NOMO-1 treated with DMSO at 0.1 percent for 48 hours (cell line): Measurements from ENCODE around the gene ORM2.
"Not testable (repeated sequence)": the region's sequence is repeated elsewhere in the genome, so short reads cannot be mapped to it uniquely, and the experiment has no call there.

Source experiments
- DNase-seq: peaks from one replicate; lab custom pipeline; 2025; ENCODE audit not compliant: unreplicated experiment; lab: John Stamatoyannopoulos, UW

Gene ORM2

GRCh38 chr9:114313186-114313585 lies 16.5 kb upstream of the ORM2 start:
- DNase-seq: no peak

- DNase-seq: no peak
Measured at GRCh38 chr9:114314256-114314867, 15.3 kb upstream of the ORM2 start.

GRCh38 chr9:114314881-114315722 lies 14.6 kb upstream of the ORM2 start:
- no peak for DNase-seq

GRCh38 chr9:114315723-114316363 lies 13.8 kb upstream of the ORM2 start:
- DNase-seq: no peak

- DNase-seq: no peak
Measured at GRCh38 chr9:114316605-114317230, 13.0 kb upstream of the ORM2 start.

GRCh38 chr9:114317665-114318357 lies 11.9 kb upstream of the ORM2 start:
- peak; percentile 68 for DNase-seq

GRCh38 chr9:114318416-114318815 lies 11.3 kb upstream of the ORM2 start:
- DNase-seq: no peak

- DNase-seq: no peak
Measured at GRCh38 chr9:114319147-114319546, 10.5 kb upstream of the ORM2 start.

- not testable (repeated sequence) for DNase-seq
Measured at GRCh38 chr9:114320710-114321109, 9.0 kb upstream of the ORM2 start.

GRCh38 chr9:114321759-114322158 lies 7.9 kb upstream of the ORM2 start:
- DNase-seq: no peak

GRCh38 chr9:114322160-114322818 lies 7.4 kb upstream of the ORM2 start:
- DNase-seq: not testable (repeated sequence)

GRCh38 chr9:114322831-114323531 lies 6.7 kb upstream of the ORM2 start, which contains the start of gene ORM1:
TSS of gene ORM1 (plus strand) at chr9:114323098. CDS start at chr9:114323134, 36 bp downstream.
- not testable (repeated sequence) for DNase-seq

GRCh38 chr9:114323849-114324248 lies 5.8 kb upstream of the ORM2 start:
- not testable (repeated sequence) for DNase-seq

GRCh38 chr9:114324492-114324891 lies 5.2 kb upstream of the ORM2 start:
- no peak for DNase-seq

GRCh38 chr9:114324965-114325364 lies 4.7 kb upstream of the ORM2 start:
- DNase-seq: not testable (repeated sequence)

GRCh38 chr9:114325684-114326254 lies 3.9 kb upstream of the ORM2 start:
- not testable (repeated sequence) for DNase-seq

- DNase-seq: no peak
Measured at GRCh38 chr9:114327749-114328148, 1.9 kb upstream of the ORM2 start.

GRCh38 chr9:114328357-114328820 lies 1.3 kb upstream of the ORM2 start:
- not testable (repeated sequence) for DNase-seq
